H1 (cell line): ENCODE measurements around the gene KANSL1. TPM values are rescaled to one million over a fixed set of nuclear protein-coding genes. Genes with fewer than 3 reads are reported as not detected.

Source experiments
- CTCF ChIA-PET: fragments of 300-600 bp; sonication (Branson Sonifier 250); formaldehyde crosslinking; loops from one replicate; lab custom pipeline; 2021; ENCODE audit not compliant: partially characterized antibody; lab: Charles Lee
- POLR2A ChIA-PET: fragments of 300-600 bp; sonication (Branson Sonifier 250); formaldehyde crosslinking; loops from one replicate; lab custom pipeline; 2021; ENCODE audit warnings: inconsistent platforms; ENCODE audit not compliant: partially characterized antibody; lab: Charles Lee
- DNase-seq, 2 experiments: peaks; one replicate each; pipeline versions ENCODE4 v3.0.0 to v3.0.0-alpha.2; 2010 to 2022; ENCODE audit warnings: low spot score in 2 of 2, low read depth in 1 of 2, mixed read lengths in 1 of 2
- FAIRE-seq: peaks from 2 replicates; lab custom pipeline; 2011; peaks lifted over from hg19 to GRCh38; lab: Jason Lieb, UNC
- H2AFZ ChIP-seq: 2 replicates; pipeline ENCODE4 v1.8.1; 2012; ENCODE audit warnings: low read length, inconsistent platforms
- H2AK5ac ChIP-seq: 2 replicates; pipeline ENCODE4 v1.6.1; 2013; ENCODE audit warnings: low read depth, low read length
- H2BK120ac ChIP-seq: replicated peaks from 2 replicates; pipeline ENCODE3; 2013; ENCODE audit warnings: low read depth, low read length, inconsistent platforms
- H2BK12ac ChIP-seq: 2 replicates; pipeline ENCODE4 v1.6.1; 2013; ENCODE audit warnings: low read depth, low read length
- H2BK15ac ChIP-seq: 2 replicates; pipeline ENCODE4 v1.6.1; 2013; ENCODE audit warnings: low read length
- H2BK20ac ChIP-seq: 2 replicates; pipeline ENCODE4 v1.6.1; 2013; ENCODE audit warnings: low read length
- H2BK5ac ChIP-seq: 2 replicates; pipeline ENCODE4 v1.6.1; 2013; ENCODE audit warnings: low read depth, low read length
- H3K14ac ChIP-seq: 2 replicates; pipeline ENCODE4 v1.6.1; 2013; ENCODE audit warnings: inconsistent platforms; ENCODE audit not compliant: insufficient read length
- H3K18ac ChIP-seq: 2 replicates; pipeline ENCODE4 v1.6.1; 2013; ENCODE audit warnings: low read length; ENCODE audit errors: extremely low read depth
- H3K23ac ChIP-seq: 2 replicates; pipeline ENCODE4 v1.6.1; 2013; ENCODE audit warnings: inconsistent platforms; ENCODE audit not compliant: insufficient read length
- H3K23me2 ChIP-seq: 2 replicates; pipeline ENCODE4 v1.6.1; 2013; ENCODE audit warnings: low read depth, low read length
- H3K27ac ChIP-seq: 2 replicates; pipeline ENCODE4 v1.6.1; 2011; ENCODE audit warnings: low read depth, low read length, inconsistent platforms
- H3K27me3 ChIP-seq, 4 experiments: replicated peaks in 1 of 4; 1 replicate in 1 of 4; 2 replicates in 3 of 4; pipeline versions ENCODE4 v1.6.1 to v1.8.1; 2011 to 2013; ENCODE audit warnings: low read length in 3 of 4, mild to moderate bottlenecking in 3 of 4, inconsistent platforms in 2 of 4, mixed read lengths in 2 of 4, moderate library complexity in 1 of 4; ENCODE audit not compliant: control insufficient read depth in 3 of 4, insufficient read depth in 3 of 4; ENCODE audit errors: extremely low read depth in 1 of 4
- H3K36me3 ChIP-seq, 4 experiments: 2 replicates each; pipeline versions ENCODE4 v1.6.1 to v1.8.1; 2011 to 2013; ENCODE audit warnings: mild to moderate bottlenecking in 4 of 4, low read length in 3 of 4, moderate library complexity in 2 of 4, control low read depth in 1 of 4, inconsistent platforms in 1 of 4; ENCODE audit not compliant: insufficient read depth in 4 of 4, control insufficient read depth in 2 of 4
- H3K4ac ChIP-seq: replicated peaks from 2 replicates; pipeline ENCODE3; 2013; ENCODE audit warnings: low read length, low read depth, mixed read lengths, inconsistent platforms; ENCODE audit not compliant: insufficient read length
- H3K4me1 ChIP-seq, 4 experiments: replicated peaks in 1 of 4; 1 replicate in 1 of 4; 2 replicates in 3 of 4; pipeline versions ENCODE4 v1.6.1 to v1.8.1; 2011 to 2013; ENCODE audit warnings: low read length in 3 of 4, inconsistent platforms in 2 of 4, mixed read lengths in 1 of 4; ENCODE audit not compliant: insufficient read depth in 4 of 4, control insufficient read depth in 3 of 4
- H3K4me2 ChIP-seq, 2 experiments: 2 replicates each; pipeline versions ENCODE4 v1.6.1 to v1.8.1; 2011 to 2013; ENCODE audit warnings: low read depth in 2 of 2, low read length in 2 of 2, control low read depth in 1 of 2, inconsistent platforms in 1 of 2, mild to moderate bottlenecking in 1 of 2; ENCODE audit not compliant: insufficient read depth in 1 of 2
- H3K4me3 ChIP-seq, 4 experiments: fragments of 200-600, 300-600 bp in 1 of 4; sonication (generic), shearing (Covaris generic), sonication (Bioruptor Twin) in 1 of 4; 2 replicates each; pipeline versions ENCODE4 v1.5.1 to v1.8.1; 2011 to 2016; ENCODE audit warnings: low read length in 4 of 4, low read depth in 3 of 4, control low read depth in 2 of 4, inconsistent platforms in 2 of 4, mild to moderate bottlenecking in 2 of 4, mixed read lengths in 1 of 4, moderate library complexity in 1 of 4; ENCODE audit not compliant: insufficient read depth in 2 of 4; ENCODE audit errors: extremely low read depth in 1 of 4
- H3K56ac ChIP-seq: replicated peaks from 2 replicates; pipeline ENCODE3; 2013; ENCODE audit warnings: low read depth, mild to moderate bottlenecking, mixed read lengths, low read length, inconsistent platforms; ENCODE audit not compliant: insufficient read length
- H3K79me1 ChIP-seq: 2 replicates; pipeline ENCODE4 v1.6.1; 2013; ENCODE audit warnings: low read depth, low read length, control low read depth
- H3K79me2 ChIP-seq, 2 experiments: 2 replicates each; pipeline versions ENCODE4 v1.6.1 to v1.8.1; 2012 to 2013; ENCODE audit warnings: low read length in 2 of 2, mild to moderate bottlenecking in 2 of 2, inconsistent platforms in 1 of 2; ENCODE audit not compliant: insufficient read depth in 2 of 2, control insufficient read depth in 1 of 2
- H3K9ac ChIP-seq, 4 experiments: replicated peaks in 1 of 4; 1 replicate in 1 of 4; 2 replicates in 3 of 4; pipeline versions ENCODE4 v1.6.1 to v1.8.1; 2011 to 2013; ENCODE audit warnings: low read depth in 3 of 4, low read length in 3 of 4, control low read depth in 2 of 4, mild to moderate bottlenecking in 2 of 4, moderate library complexity in 2 of 4, inconsistent platforms in 1 of 4; ENCODE audit errors: extremely low read depth in 1 of 4
- H3K9me3 ChIP-seq, 2 experiments: 2 replicates each; pipeline versions ENCODE4 v1.6.1 to v1.8.1; 2012 to 2013; ENCODE audit warnings: mild to moderate bottlenecking in 2 of 2, moderate library complexity in 2 of 2, control low read depth in 1 of 2, inconsistent platforms in 1 of 2, low read depth in 1 of 2, low read length in 1 of 2, mixed read lengths in 1 of 2; ENCODE audit not compliant: insufficient read depth in 2 of 2
- H4K20me1 ChIP-seq, 2 experiments: replicated peaks in 1 of 2; 2 replicates each; pipeline versions ENCODE3 to v1.8.1; 2011 to 2013; ENCODE audit warnings: inconsistent platforms in 2 of 2, low read length in 2 of 2, mild to moderate bottlenecking in 1 of 2; ENCODE audit not compliant: insufficient read depth in 2 of 2, control insufficient read depth in 1 of 2
- H4K5ac ChIP-seq: 2 replicates; pipeline ENCODE4 v1.6.1; 2013; ENCODE audit warnings: low read length, low read depth, mixed read lengths, inconsistent platforms; ENCODE audit not compliant: insufficient read length
- H4K8ac ChIP-seq: 2 replicates; pipeline ENCODE4 v1.8.0; 2013; ENCODE audit warnings: mild to moderate bottlenecking, moderate library complexity, low read length, inconsistent platforms; ENCODE audit not compliant: insufficient read depth; ENCODE audit errors: extremely low read depth
- H4K91ac ChIP-seq: replicated peaks from 2 replicates; pipeline ENCODE3; 2013; ENCODE audit warnings: low read length, mixed read lengths, inconsistent platforms; ENCODE audit not compliant: insufficient read length
- ASH2L ChIP-seq: fragments of 200-600, 300-600 bp; sonication (generic); IDR thresholded peaks from one replicate; pipeline ENCODE4 v1.7.1; 2017; ENCODE audit warnings: low read length
- BACH1 ChIP-seq: IDR thresholded peaks from 2 replicates; pipeline ENCODE4 v1.6.1; 2012; ENCODE audit warnings: low read length, improper control_type of control experiment
- BCL11A ChIP-seq, 2 experiments: IDR thresholded peaks; one replicate each; pipeline ENCODE4 v1.6.1; 2011; ENCODE audit warnings: low read depth in 2 of 2, low read length in 2 of 2, mild to moderate bottlenecking in 2 of 2
- BRCA1 ChIP-seq: IDR thresholded peaks from 2 replicates; pipeline ENCODE4 v1.6.1; 2012; ENCODE audit warnings: low read depth, low read length, improper control_type of control experiment
- CBX5 ChIP-seq: fragments of 300-800, 300-1000 bp; sonication (generic); IDR thresholded peaks from 2 replicates; pipeline ENCODE4 v1.7.1; 2016; ENCODE audit warnings: antibody characterized with exemption, low read length, low read depth
- CBX8 ChIP-seq: fragments of 300-800, 300-1000 bp; sonication (generic); IDR thresholded peaks from 2 replicates; pipeline ENCODE4 v1.7.1; 2016; ENCODE audit warnings: low read depth, low read length, borderline replicate concordance
- EP300 ChIP-seq, 2 experiments: IDR thresholded peaks; 1 replicate in 1 of 2; 2 replicates in 1 of 2; pipeline ENCODE4 v1.6.1; 2011 to 2012; ENCODE audit warnings: low read depth in 2 of 2, low read length in 2 of 2, mild to moderate bottlenecking in 2 of 2, borderline replicate concordance in 1 of 2, inconsistent platforms in 1 of 2, moderate library complexity in 1 of 2
- GTF2F1 ChIP-seq: IDR thresholded peaks from 2 replicates; pipeline ENCODE4 v1.6.1; 2012; ENCODE audit warnings: low read depth, low read length, improper control_type of control experiment, borderline replicate concordance
- NRF1 ChIP-seq: IDR thresholded peaks from 2 replicates; pipeline ENCODE4 v1.6.1; 2011; ENCODE audit warnings: mild to moderate bottlenecking, low read depth, low read length, improper control_type of control experiment
- RAD21 ChIP-seq, 2 experiments: IDR thresholded peaks in 1 of 2; conservative IDR thresholded peaks in 1 of 2; 2 replicates each; pipeline ENCODE4 v1.6.1; 2011; ENCODE audit warnings: low read depth in 2 of 2, low read length in 2 of 2, improper control_type of control experiment in 1 of 2, inconsistent platforms in 1 of 2, mild to moderate bottlenecking in 1 of 2, moderate library complexity in 1 of 2
- RFX5 ChIP-seq: IDR thresholded peaks from 2 replicates; pipeline ENCODE4 v1.6.1; 2011; ENCODE audit warnings: low read depth, low read length, improper control_type of control experiment, borderline replicate concordance
- SP2 ChIP-seq: IDR thresholded peaks from 2 replicates; pipeline ENCODE4 v1.6.1; 2012; ENCODE audit warnings: mild to moderate bottlenecking, low read length, inconsistent platforms
- TCF12 ChIP-seq: IDR thresholded peaks from 2 replicates; pipeline ENCODE4 v1.6.1; 2011; ENCODE audit warnings: low read depth, mild to moderate bottlenecking, low read length
- TEAD4 ChIP-seq: IDR thresholded peaks from 2 replicates; pipeline ENCODE4 v1.6.1; 2012; ENCODE audit warnings: low read depth, low read length, inconsistent platforms, mixed read lengths
- WGBS, 2 experiments: shearing (Covaris generic) in 1 of 2; methylation state at CpG; one replicate each; pipeline versions ENCODE4 v1.1.6 to v1.1.7; 2013 to 2015; ENCODE audit warnings: low lambda C conversion rate in 2 of 2, mixed read lengths in 2 of 2, inconsistent platforms in 1 of 2, low coverage in 1 of 2, missing lambda C conversion rate in 1 of 2; ENCODE audit not compliant: insufficient replicate concordance in 2 of 2, insufficient coverage in 1 of 2, insufficient read length in 1 of 2; ENCODE audit errors: extremely low coverage in 1 of 2, missing lambda C conversion rate in 1 of 2; 5-methylcytosine and 5-hydroxymethylcytosine counted together
- polyA plus RNA-seq, 7 experiments: library from polyadenylated mRNA; depleted of rRNA in 3 of 7; stranded (reverse) in 5 of 7; unstranded in 2 of 7; fragments of >200 nt in 5 of 7; fragments of 200-250 nt in 2 of 7; gene quantifications; 1 replicate in 5 of 7; 2 replicates in 1 of 7; 4 replicates in 1 of 7; pipeline versions ENCODE4 v1.2.1 to v1.2.3, GENCODE V29; 2011 to 2013; ENCODE audit warnings: missing spikeins in 2 of 7, mixed read lengths in 2 of 7
- total RNA-seq: library from RNA; stranded (reverse); fragmentation: NEBNext Ultra II Directional; extraction: Animal tissue kit (Norgen Biotek cat#: 25700); gene quantifications from 2 replicates; pipeline ENCODE4 v1.2.1, GENCODE V29; 2021

The KANSL1 gene
- total and polyA plus RNA-seq, 2 of the 8 experiments (the other 6 are each of a cell fraction or from before 2014, with no cell fraction given), result 34.0 to 128 TPM

- Histone ChIP-seq H3K4me3 (no peak overlapping the region), H3K23ac (no peak overlapping the region), H2AFZ (no peak overlapping the region), H3K79me1 (no peaks in the 10 kb centered on the region), H2AK5ac (no peak overlapping the region), H3K79me2 (no peaks in the 10 kb centered on the region), H3K27me3 (peaks cover 0 to 2% (median 0%) of the 10 kb centered on the region in 4 experiments; a peak in 1 of 7 replicates), H3K9ac (no peak overlapping the region), H4K91ac (no peak overlapping the region), H3K4me2 (no peak overlapping the region), H3K14ac (no peak overlapping the region), H3K18ac (no peak overlapping the region), H3K56ac (no peak overlapping the region), H2BK15ac (no peak overlapping the region), H4K5ac (no peak overlapping the region), H2BK5ac (no peak overlapping the region), H4K8ac (peak overlapping the region; percentile 11; the same call in 1 of the 2 replicates), H2BK12ac (no peak overlapping the region), H3K9me3 (no peaks in the 10 kb centered on the region), H3K4ac (no peak overlapping the region), H2BK20ac (no peak overlapping the region), H3K27ac (no peak overlapping the region), H2BK120ac (no peak overlapping the region), H3K4me1 (peaks cover 0 to 10% (median 4%) of the 10 kb centered on the region in 4 experiments; a peak in 4 of 7 replicates), H3K36me3 (no peaks in the 10 kb centered on the region), H3K23me2 (no peaks in the 10 kb centered on the region), H4K20me1 (no peaks in the 10 kb centered on the region)
- no peak for FAIRE-seq
- ChIA-PET POLR2A (no interaction called here), CTCF (interaction anchor here (1.0 to 2.2 kb wide), 4 partner anchors 10 to 23 kb away, joined by 3 to 11 read pairs (median 4); no protein-coding TSS in a partner anchor)
- TF ChIP-seq ASH2L (no peak), RAD21 (IDR thresholded peaks at IDR 0.05 in 1 of 2, conservative IDR thresholded peaks at IDR 0.05 in 1 of 2; ENCODE audit: low read depth in 2 of 2, low read length in 2 of 2) (no peak), RFX5 (no peak), EP300 (IDR thresholded peaks at IDR 0.05; ENCODE audit: borderline replicate concordance in 1 of 2, low read depth in 2 of 2, low read length in 2 of 2) (no peak), BCL11A (IDR thresholded peaks at IDR 0.05; ENCODE audit: low read depth in 2 of 2, low read length in 2 of 2) (no peak), CBX5 (no peak), TCF12 (no peak), CBX8 (no peak), SP2 (no peak), GTF2F1 (no peak), TEAD4 (no peak), BACH1 (no peak), BRCA1 (no peak), NRF1 (no peak)
- 90% methylated on average over 4 of the region's 5 CpGs; no CpG with 5 or more reads in 1 of the 2 experiments for WGBS, 2 experiments
- no peak for DNase-seq
Measured at GRCh38 chr17:45987706-45988105, 205.5 kb downstream of the KANSL1 start.
